ENCODE data around the gene HOGA1.

GRCh38 chr10:97539523-97540200 lies 44.5 kb upstream of the HOGA1 start:
- TF ChIP-seq CTCF (IDR thresholded peaks at IDR 0.05) (no peak), POLR2AphosphoS5 (IDR thresholded peaks at IDR 0.05; ENCODE audit: low read depth, low read length) (peak; percentile 39; the same call in 1 of the 2 replicates)
- TF ChIP-seq, protein P1, sequence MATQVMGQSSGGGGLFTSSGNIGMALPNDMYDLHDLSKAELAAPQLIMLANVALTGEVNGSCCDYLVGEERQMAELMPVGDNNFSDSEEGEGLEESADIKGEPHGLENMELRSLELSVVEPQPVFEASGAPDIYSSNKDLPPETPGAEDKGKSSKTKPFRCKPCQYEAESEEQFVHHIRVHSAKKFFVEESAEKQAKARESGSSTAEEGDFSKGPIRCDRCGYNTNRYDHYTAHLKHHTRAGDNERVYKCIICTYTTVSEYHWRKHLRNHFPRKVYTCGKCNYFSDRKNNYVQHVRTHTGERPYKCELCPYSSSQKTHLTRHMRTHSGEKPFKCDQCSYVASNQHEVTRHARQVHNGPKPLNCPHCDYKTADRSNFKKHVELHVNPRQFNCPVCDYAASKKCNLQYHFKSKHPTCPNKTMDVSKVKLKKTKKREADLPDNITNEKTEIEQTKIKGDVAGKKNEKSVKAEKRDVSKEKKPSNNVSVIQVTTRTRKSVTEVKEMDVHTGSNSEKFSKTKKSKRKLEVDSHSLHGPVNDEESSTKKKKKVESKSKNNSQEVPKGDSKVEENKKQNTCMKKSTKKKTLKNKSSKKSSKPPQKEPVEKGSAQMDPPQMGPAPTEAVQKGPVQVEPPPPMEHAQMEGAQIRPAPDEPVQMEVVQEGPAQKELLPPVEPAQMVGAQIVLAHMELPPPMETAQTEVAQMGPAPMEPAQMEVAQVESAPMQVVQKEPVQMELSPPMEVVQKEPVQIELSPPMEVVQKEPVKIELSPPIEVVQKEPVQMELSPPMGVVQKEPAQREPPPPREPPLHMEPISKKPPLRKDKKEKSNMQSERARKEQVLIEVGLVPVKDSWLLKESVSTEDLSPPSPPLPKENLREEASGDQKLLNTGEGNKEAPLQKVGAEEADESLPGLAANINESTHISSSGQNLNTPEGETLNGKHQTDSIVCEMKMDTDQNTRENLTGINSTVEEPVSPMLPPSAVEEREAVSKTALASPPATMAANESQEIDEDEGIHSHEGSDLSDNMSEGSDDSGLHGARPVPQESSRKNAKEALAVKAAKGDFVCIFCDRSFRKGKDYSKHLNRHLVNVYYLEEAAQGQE (IDR thresholded peaks at IDR 0.05; ENCODE audit: insufficient read depth in 1 of 2, low read depth in 2 of 2, low read length in 1 of 2): no peak; a peak in 1 of 4 replicates

All from Panc1 (cell line).